ENCODE data around the gene MSI2.

DNA sequence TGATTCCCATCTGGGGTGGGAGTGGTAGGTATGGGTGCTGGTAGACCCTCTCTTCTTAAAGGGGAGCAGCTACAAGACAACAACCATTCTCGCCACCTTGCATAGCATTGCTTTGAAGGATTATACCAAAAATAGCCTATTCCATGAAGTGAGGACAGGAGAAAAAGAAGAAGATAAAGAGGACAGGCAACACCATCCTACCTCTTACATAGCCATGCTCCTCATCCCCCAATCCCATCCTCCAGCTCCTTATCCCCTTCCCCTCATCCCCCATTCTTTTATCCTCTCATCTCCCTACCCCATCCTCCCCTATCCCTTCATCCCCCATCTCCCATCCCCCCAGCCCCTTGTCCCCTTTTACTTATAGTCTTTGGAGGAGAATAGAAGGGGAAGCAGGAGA lies 459.7 kb downstream of the MSI2 start:
- TF ChIP-seq TAF1 (IDR thresholded peaks at IDR 0.05; ENCODE audit: low read depth) (no peak), YY1 (IDR thresholded peaks at IDR 0.05; ENCODE audit: low read depth) (no peak), CREB1 (IDR thresholded peaks at IDR 0.05; ENCODE audit: low read depth) (no peak), EP300 (IDR thresholded peaks at IDR 0.05; ENCODE audit: borderline replicate concordance) (no peak), ZBTB7A (IDR thresholded peaks at IDR 0.05; ENCODE audit: low read depth) (no peak)

All from Ishikawa (cell line).